Measurements from ENCODE around the gene TRMT112. TPM values are rescaled to one million over a fixed set of nuclear protein-coding genes. Genes with fewer than 3 reads are reported as not detected.
"Not testable (repeated sequence)": the region's sequence is repeated elsewhere in the genome, so short reads cannot be mapped to it uniquely, and the experiment has no call there.

The TRMT112 gene
- total RNA-seq, 1 experiment from 2014 or later = 494 TPM

DNA sequence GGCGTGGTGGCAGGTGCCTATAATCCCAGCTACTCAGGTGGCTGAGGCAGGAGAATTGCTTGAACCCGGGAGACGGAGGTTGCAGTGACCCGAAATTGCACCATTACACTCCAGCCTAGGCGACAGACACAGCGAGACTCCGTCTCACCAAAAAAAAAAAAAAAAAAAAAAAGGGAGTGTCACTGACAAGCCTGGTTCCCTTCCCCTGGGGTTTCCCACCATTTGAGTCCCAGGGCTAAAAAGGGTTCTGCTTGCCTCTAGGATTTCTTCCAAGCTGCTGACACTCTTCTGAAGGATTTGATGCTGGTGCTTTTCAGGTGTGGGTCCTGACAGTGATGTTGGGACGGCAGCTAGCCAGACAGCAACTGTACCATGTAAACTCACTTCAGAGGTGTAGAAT is 21.4 kb upstream of the TRMT112 start:
- no peak for DNase-seq (ENCODE audit: low read depth)
- in situ Hi-C loops (cut with HindIII; ENCODE audit: low pct_unique_long_range_greater_than_20kb, low sequenced_read_pairs) = no loop called here

DNA sequence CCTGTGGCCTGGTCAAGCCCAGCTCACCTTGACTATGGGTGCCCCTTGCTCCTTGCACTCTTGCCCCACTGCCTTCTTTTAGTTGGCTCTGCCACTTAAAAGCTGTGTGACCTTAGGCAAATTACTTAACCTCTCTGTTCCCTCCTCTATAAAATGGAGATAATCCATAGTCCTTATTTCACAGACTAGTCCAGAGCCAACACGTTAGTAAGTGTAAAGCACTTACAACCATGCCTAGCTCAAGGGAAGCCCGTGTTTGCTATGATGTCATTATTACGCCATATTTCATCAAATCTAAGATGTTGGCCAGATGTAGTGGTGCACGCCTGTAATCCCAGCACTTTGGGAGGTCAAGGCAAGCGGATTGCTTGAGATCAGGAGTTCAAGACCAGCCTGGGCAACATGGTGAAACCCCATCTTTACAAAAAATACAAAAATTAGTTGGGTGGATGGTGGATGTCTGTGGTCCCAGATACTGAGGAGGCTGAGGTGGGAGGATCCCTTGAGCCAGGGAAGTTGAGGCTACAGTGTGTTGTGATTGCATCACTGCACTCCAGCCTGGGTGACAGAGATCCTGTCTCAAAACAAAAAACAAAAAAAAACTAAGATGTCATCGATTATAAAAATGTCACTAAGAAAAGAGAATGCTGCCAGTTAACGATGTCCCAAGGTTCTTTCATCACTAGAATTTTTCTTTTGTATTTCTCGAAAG is 20.3 kb upstream of the TRMT112 start:
- in situ Hi-C loops (cut with HindIII; ENCODE audit: low pct_unique_long_range_greater_than_20kb, low sequenced_read_pairs) = no loop called here
- no peak for DNase-seq (ENCODE audit: low read depth)

DNA sequence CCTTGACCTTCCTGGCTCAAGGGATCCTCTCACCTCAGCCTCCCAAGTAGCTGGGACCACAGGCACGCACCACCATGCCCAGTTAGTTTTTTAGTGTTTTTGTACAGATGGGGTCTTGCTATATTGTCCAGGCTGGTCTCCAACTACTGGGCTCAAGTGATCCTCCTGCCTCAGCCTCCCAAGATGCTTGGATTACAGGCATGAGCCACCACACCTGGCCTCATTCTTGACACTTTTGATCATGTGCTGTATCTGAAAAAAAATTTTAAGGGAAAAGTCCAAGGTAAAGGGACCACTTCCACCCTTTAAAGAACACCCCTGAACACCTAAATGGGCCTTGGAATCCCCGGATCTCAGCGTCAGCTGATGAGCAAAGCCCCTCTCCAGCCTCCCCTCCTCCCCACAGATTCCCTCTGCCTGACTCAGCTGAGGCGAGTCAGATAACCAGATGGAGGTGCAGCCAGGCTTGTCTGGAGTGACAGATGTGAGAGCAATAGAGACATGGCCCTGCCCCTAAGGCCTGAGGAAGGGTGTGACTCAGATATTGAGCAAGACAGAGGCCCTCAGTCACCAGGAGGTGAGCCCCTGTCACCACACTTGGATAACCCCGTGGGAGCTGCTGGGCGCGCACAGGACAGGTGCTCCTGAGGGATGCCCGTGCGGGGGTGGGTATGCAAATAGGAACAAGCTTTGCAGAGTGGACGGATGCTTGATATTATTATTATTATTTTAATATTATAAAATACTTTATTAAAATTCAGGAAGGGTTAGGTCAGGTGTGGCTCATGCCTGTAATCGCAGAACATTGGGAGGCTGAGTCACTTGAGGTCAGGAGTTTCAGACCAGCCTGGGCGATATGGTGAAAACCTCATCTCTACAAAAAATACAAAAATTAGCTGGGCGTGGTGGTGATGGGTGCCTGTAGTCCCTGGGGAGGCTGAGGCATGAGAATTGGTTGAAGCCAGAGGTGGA is 17.7 kb upstream of the TRMT112 start:
- DNase-seq (ENCODE audit: low read depth) = peak; percentile 93
- in situ Hi-C loops (cut with HindIII; ENCODE audit: low pct_unique_long_range_greater_than_20kb, low sequenced_read_pairs) = no loop called here

DNA sequence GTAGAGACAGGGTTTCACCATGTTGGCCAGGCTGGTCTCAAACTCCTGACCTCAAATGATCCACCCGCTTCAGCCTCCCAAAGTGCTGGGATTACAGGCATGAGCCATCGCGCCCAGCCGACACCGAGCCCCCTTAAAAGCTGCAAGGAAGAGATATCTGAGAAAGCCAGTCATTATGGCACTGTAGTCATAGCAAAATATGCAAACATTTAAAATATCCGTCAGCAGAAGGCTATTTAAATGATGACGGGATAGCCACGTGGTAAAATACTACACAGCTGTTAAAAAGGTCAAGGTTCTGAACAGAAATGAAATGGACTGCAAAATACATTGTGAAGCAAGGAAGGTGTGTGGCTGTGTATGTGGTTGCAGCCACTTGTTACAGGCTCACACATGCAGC is 16.2 kb upstream of the TRMT112 start:
- in situ Hi-C loops (cut with HindIII; ENCODE audit: low pct_unique_long_range_greater_than_20kb, low sequenced_read_pairs) = no loop called here
- DNase-seq (ENCODE audit: low read depth) = no peak

DNA sequence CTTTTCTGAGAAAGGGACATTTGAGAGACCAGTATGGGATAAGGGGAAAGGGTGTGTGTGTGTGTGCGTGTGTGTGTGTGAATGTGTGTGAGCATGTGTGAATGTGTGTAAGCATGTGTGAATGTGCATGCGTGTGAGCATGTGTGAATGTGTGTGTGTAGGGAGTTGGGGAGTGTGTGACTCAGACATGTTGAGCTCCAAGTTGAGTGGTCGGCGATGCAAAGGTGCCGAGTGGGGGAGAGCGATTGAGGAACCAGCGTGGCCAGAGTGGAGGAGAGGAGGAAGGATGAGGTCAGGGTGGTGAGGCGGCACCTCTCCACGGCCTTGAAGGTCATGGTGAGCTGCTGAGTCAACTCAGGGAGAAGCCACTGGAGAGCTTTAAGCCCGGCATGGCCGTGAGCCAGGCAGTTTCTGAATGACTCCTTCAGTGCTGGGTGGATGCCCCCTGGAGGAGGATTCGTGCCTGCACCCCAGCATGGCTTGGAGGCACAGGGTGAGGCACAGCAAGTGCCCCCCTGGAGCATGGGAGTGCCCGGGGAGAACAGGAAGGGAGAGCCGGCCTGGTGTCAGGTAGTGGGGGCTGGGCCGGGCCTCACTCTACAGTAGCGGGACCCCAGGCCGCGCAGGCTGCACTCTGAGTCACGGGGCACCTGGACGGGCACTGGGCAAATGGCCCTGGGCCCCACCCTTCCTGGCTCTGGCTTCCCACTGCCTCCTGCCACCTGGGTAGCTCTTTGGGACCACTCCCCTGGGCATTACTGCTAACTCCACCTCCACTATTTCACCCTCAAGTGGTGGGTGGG is 14.4 kb upstream of the TRMT112 start:
- peak; percentile 73 for DNase-seq (ENCODE audit: low read depth)
- in situ Hi-C loops (cut with HindIII; ENCODE audit: low pct_unique_long_range_greater_than_20kb, low sequenced_read_pairs) = no loop called here

DNA sequence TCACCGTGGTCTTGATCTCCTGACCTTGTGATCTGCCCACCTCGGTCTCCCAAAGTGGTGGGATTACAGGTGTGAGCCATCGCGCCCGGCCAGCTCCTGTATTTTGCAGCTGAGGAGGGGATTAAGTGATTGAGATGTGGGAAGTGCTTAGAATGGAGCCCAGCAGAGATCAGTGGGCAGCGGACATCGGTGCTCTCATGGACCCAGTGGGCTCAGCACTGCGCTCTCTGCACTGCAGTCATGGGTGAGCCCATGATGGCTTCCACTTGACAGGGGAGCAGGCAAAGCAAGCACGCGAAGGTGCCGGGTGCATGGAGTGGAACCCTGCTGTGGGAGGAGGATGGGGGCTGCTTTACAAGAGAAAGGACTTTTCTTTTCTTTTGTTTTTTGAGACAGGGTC is 13.5 kb upstream of the TRMT112 start:
- in situ Hi-C loops (cut with HindIII; ENCODE audit: low pct_unique_long_range_greater_than_20kb, low sequenced_read_pairs) = no loop called here
- DNase-seq (ENCODE audit: low read depth) = no peak

DNA sequence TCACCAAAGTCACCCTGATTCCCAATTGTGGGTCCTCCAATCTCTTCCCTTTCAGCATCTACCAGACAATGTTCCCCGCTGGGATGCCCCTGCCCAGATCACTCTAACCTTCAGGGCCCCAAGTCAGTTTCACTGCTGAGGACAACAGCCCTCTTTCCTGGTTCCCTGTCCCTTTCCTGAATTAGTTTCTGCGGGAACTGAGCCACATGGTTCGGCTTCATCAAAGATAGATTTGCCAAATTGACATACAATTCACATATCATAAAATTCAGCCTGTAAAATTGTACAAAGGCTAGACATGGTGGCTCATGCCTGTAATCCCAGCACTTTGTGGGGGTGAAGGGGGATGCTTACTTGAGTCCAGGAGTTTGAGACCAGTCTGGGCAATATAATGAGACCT is 10.6 kb upstream of the TRMT112 start:
- DNase-seq (ENCODE audit: low read depth) = no peak
- in situ Hi-C loops (cut with HindIII; ENCODE audit: low pct_unique_long_range_greater_than_20kb, low sequenced_read_pairs) = no loop called here

DNA sequence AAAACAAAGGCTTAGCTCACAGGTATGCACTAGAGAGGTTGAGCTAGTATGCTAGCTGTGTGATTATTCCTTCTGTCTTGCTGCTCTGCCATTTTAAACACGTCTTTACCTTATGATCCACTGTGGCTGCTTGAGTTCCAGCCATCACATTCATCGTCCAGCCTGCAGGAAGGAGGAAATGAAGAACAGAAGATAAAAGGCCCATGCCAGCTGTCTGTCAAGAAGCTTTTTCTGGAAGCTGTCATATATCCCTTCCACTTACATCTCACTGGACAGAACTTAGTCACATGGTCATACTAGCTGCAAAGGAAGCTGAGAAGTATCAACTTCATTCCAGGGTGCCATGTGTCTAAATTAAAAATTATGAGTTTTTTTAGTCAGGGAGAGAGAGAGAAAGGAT is 10.0 kb upstream of the TRMT112 start:
- in situ Hi-C loops (cut with HindIII; ENCODE audit: low pct_unique_long_range_greater_than_20kb, low sequenced_read_pairs) = no loop called here
- no peak for DNase-seq (ENCODE audit: low read depth)

DNA sequence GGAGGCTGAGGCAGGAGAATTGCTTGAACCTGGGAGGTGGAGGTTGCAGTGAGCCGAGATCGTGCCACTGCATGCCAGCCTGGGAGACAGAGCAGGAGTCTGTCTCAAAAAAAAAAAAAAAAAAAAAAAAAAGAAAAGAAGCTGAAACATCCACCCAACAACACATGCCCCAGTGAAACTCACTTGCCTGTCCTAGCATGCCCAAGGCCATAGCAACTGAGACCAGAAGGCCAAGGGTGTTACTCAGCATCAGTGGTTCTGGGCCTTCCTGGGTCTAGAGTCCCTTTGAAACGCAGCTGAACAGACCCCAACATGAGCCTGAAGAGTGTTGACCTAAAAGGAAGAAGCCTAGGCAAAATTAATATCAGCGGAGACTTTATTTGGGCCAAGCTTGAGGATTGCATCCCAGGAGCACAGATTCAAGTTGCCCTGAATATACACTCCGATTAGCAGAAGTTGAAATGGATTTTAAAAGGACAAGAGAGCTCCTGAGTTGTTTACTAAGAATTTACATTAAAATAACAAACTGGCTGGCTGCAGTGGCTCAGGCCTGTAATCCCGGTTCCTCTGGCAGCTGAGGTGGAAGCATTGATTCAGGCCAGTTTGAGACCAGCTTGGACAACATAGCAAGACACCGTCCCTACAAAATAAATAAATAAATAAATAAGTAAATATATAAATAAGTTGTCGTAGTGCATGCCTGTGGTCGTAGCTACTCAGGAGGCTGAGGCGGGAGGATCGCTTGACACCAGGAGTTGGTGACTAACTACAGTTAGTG is 7.5 kb upstream of the TRMT112 start:
- in situ Hi-C loops (cut with HindIII; ENCODE audit: low pct_unique_long_range_greater_than_20kb, low sequenced_read_pairs) = no loop called here
- no peak for DNase-seq (ENCODE audit: low read depth)

DNA sequence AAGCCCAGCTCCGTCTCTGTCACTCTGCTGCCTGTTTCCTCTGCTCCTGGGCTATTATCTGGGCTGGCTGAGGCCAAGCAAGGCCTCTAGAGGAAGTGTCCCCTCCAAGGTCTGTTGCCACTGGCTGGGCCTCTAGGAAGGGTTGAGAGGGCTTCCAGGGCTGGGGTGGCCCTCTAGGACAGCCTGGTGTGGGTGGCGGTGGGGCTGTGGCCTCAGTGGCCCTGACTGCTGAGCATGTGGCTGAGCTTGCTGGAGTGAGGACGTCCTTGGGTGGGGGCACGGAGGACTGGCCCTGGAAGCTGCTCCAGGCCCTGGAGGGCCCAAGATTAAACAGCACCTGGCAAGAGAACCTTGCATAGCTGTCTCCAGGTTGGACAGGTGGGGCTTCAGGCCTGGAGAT is 6.6 kb upstream of the TRMT112 start:
- DNase-seq (ENCODE audit: low read depth); in situ Hi-C loops (cut with HindIII; ENCODE audit: low pct_unique_long_range_greater_than_20kb, low sequenced_read_pairs): not testable (repeated sequence)

DNA sequence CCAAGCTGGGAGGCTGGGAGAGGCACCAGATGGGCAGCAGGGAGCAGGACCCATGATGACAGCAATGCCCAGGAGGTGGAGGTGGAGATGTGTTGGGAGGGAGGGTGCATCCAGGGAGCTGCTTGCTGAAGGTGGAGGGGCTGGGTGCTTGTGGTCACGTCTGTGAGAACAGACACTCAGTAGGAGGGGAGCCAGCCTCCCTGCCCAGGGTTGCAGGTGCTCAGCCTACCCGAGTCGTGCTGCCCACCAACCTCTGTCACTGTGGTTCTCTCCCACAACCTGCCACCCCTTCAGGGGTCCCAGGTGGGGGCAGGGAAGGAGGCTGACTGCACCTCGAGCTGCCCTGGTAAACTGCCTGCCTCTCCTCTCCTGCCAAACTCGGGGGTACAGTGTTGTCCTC is 6.0 kb upstream of the TRMT112 start:
- no peak for DNase-seq (ENCODE audit: low read depth)
- in situ Hi-C loops (cut with HindIII; ENCODE audit: low pct_unique_long_range_greater_than_20kb, low sequenced_read_pairs) = no loop called here

DNA sequence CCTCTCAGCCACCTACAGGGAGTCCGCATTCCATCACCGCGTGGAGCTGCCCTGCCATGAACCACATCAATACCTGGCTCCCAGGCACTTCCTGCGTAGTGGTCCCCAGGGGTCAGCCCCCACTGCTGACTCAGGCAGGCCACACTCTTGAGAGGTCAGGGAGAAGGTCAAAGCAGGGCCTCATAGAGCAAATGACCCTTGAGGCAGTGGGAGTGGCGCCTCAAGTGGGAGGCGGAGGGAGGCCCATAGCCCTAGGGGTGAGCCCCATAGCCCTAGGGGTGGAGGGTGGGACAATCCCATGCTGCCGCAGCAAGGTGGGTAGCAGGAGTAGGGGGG is 5.5 kb upstream of the TRMT112 start:
- DNase-seq (ENCODE audit: low read depth) = no peak
- in situ Hi-C loops (cut with HindIII; ENCODE audit: low pct_unique_long_range_greater_than_20kb, low sequenced_read_pairs) = no loop called here

DNA sequence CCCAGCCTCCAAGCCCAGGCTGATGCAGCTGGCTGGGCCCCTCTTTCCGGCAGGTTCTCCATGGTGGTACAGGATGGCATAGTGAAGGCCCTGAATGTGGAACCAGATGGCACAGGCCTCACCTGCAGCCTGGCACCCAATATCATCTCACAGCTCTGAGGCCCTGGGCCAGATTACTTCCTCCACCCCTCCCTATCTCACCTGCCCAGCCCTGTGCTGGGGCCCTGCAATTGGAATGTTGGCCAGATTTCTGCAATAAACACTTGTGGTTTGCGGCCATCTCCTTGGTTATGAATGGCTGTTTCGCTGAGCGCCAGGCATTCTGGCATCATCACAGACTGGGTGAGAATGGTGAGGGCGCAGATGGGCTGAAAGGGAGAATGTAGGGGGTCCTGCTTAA is 4.2 kb upstream of the TRMT112 start:
- no peak for DNase-seq (ENCODE audit: low read depth)

DNA sequence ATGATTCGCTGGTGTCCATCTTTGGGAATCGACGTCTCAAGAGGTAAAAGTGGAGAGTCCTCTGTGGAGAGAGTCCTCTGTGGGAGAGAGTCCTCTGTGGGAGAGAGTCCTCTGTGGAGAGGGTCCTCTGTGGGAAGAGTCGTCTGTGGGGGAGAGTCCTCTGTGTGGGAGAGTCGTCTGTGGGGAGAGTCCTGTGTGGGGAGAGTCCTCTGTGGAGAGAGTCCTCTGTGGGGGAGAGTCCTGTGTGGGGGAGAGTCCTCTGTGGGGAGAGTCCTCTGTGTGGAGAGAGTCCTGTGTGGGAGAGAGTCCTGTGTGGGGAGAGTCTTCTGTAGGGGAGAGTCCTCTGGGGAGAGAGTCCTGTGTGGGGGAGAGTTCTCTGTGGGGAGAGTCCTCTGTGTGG is 3.7 kb upstream of the TRMT112 start:
- no peak for DNase-seq (ENCODE audit: low read depth)
- in situ Hi-C loops (cut with HindIII; ENCODE audit: low pct_unique_long_range_greater_than_20kb, low sequenced_read_pairs) = no loop called here

More for the DNA sequence above, 4.2 kb upstream of the TRMT112 start:
- in situ Hi-C loops (cut with HindIII; ENCODE audit: low pct_unique_long_range_greater_than_20kb, low sequenced_read_pairs) = no loop called here

DNA sequence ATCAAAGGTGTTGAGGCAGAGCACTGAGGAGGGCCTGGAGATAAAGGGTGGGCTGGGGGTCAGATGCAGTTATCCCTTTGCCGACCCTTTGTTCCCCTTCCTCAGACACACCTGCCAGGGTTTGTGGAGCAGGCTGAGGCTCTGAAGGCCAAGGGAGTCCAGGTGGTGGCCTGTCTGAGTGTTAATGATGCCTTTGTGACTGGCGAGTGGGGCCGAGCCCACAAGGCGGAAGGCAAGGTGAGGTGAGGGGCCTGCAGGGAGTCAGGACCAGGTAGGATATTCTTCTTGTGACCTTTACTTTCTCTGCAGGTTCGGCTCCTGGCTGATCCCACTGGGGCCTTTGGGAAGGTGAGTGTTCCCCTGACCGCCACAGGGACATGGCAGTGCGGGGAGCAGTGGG is 3.2 kb upstream of the TRMT112 start:
- in situ Hi-C loops (cut with HindIII; ENCODE audit: low pct_unique_long_range_greater_than_20kb, low sequenced_read_pairs) = no loop called here
- DNase-seq (ENCODE audit: low read depth) = no peak

DNA sequence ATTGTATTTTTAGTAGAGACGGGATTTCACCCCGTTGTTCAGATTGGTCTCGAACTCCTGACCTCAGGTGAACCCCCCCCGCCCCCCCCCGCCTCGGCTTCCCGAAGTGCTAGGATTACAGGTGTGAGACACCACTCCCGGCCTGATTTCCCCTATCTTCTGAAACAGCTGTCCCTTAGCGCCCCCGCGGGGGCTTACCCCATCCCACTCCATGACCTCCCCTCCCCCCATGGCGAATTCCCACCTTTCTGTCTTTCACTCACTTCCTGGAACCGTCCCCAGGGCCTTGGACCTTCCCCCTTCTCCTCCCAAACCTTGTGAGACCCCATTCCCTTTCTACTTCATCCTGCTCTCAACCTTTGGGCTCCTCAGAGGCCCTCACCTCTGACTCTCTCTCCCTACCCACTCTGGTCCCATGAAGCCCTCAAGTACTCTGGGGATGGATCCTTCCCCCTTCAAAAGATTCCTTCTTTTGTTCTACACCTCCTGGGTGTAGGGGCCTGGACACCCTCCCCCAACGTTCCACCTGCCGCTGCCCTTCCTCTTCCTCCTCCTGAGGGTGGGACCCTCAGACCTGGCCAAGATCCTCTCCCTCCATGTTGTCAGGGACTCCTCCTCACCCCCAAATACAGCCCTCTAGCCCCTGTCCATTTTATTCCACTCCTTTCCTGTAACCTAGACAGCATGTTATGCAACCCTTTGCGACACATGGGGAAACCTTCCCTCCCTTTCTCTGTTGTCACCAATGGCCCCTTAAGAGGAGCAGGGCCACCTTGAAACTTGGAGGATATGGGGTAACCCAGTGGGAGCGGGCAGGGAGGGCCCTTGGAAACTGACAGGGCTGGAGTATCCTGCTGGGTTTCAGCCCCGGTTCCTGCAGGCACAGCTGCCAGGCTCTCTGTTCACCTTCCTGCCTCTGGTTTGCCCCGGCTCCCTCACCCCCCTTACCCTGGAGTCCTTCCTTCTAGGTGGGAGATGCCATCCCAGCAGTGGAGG is 1.7 kb upstream of the TRMT112 start:
- DNase-seq (ENCODE audit: low read depth) = no peak
- in situ Hi-C loops (cut with HindIII; ENCODE audit: low pct_unique_long_range_greater_than_20kb, low sequenced_read_pairs) = no loop called here

All from Caki2 (cell line).